ENCODE data around the gene CNPY4.
A peak's percentile ranks its signal among the peaks of the same experiment; 100 is the strongest.
"Not testable (repeated sequence)": the region's sequence is repeated elsewhere in the genome, so short reads cannot be mapped to it uniquely, and the experiment has no call there.

Gene CNPY4

DNA sequence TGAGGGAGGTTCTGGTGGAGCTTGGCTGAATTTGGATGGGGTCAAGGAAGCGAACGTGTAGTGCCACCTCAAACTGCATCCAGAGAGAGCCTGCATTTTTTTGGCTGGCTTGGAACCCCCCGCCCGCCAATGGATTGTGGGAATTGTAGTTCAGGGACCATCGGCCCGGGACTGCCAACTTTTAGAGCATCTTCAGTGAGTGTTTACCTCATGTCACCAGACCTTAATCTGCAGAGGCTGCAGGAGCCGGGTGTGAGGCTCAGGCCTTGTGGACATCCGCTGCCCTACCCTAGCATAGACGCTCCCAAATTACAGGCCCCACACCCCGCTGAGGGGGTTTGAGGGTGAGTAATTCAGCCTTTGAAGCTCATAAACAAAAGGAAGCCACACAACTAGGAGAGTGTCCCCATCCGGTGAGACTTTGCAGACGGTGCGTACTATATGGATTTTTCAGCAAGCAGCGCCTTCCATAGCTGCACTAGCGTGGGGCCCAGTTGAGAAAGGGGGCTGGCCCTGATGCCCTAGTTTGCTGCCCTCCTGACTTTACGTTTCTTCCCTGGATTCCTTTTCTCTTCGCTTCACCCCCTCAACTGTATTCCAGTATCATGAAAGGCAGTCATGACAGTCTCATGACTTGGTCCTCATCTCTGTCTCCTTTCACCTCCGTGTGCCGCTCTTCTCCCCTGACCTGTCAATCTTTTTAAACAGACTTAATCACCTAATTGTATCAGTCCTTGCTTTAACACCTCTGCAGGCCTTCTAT is 717 bp downstream of the CNPY4 start:
- DNase-seq, result peak; percentile 87

DNA sequence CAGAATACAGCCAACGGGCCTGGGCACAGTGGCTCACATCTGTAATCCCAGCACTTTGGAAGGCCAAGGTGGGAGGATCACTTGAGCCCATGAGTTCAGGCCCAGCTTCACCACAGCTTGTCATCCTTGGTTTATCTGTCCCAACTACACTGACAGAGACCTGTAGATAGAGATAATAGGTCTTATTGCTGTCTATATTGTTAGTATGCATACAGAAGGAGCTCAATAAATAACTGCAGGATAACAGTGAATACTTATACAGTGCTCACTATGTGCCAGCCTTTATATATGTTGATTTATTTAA is 1.3 kb downstream of the CNPY4 start:
- no peak for DNase-seq

DNA sequence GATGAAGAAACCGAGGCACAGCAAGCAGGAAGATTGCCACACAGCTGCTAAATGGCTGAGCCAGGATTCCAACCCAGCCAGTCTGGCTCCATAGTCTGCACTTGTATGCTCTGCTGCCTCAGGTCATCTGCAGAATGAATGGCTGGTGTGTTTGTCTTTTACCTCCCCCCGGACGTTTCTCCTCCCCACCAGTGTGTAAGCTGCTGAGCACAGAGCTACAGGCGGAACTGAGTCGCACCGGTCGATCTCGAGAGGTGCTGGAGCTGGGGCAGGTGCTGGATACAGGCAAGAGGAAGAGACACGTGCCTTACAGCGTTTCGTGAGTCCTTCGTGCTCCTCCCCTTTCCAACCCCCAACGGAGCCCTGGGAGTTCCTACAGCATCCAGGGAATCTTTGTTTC is 2.6 kb downstream of the CNPY4 start:
- no peak for DNase-seq

DNA sequence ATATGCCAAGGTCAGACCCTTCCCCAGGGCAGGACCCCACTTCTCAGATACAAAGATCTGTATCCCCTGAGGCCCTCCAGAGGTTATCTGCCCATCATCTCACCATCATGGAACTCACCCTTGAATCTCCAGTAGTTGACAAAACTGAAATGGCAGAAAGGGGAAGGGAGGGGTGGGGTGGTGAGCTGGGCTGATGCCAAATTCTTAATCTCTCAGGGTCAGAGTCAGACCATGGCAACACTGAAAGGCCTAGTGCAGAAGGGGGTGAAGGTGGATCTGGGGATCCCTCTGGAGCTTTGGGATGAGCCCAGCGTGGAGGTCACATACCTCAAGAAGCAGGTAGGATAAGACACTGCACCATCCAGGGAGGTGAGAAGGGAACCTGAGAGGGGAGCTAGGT is 3.1 kb downstream of the CNPY4 start:
- DNase-seq, result no peak

DNA sequence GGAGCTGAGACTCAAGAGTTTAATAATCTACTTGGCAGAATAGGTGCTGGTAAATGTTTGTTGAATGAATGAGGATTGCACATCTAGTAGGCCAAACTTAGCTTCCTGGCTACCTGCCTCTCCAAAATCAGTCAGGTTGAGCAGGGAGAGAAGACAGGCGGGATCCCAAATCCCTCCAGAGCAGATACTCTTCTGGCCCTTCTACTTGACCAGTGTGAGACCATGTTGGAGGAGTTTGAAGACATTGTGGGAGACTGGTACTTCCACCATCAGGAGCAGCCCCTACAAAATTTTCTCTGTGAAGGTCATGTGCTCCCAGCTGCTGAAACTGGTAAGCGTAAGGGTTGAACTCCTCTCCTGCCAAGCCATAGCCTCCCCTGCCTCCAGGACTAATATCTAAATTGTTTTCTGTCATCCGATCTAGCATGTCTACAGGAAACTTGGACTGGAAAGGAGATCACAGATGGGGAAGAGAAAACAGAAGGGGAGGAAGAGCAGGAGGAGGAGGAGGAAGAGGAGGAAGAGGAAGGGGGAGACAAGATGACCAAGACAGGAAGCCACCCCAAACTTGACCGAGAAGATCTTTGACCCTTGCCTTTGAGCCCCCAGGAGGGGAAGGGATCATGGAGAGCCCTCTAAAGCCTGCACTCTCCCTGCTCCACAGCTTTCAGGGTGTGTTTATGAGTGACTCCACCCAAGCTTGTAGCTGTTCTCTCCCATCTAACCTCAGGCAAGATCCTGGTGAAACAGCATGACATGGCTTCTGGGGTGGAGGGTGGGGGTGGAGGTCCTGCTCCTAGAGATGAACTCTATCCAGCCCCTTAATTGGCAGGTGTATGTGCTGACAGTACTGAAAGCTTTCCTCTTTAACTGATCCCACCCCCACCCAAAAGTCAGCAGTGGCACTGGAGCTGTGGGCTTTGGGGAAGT is 5.1 kb downstream of the CNPY4 start:
- DNase-seq, result no peak

DNA sequence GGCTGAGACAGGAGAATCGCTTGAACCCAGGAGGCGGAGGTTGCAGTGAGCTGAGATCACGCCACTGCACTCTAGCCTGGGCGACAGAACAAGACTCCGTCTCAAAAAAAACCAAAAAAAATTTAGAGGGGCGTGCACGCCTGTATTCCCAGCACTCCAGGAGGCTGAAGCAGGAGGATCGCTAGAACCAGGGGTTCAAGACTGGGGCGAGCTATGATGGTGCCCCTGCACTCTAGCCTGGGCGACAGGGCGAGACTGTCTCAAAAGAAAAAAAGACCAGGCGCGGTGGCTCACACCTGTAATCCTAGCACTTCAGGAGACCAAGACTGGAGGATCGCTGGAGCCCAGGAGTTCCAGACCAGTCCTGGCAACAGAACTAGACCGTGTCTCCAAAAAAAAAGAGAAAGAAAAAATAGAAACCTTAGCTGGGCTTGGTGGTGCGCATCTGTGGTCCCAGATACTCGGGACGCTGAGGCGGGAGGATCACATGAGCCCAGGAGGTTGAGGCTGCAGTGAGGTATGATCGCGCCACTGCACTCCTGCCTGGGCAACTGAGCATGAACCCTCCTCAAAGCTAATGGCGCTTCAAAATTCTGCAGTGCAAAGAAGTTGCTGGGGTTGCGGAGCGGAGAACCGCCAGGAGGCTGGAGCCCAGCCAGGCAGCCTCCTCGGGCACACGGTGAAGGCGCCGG is 7.0 kb downstream of the CNPY4 start:
- no peak for DNase-seq

DNA sequence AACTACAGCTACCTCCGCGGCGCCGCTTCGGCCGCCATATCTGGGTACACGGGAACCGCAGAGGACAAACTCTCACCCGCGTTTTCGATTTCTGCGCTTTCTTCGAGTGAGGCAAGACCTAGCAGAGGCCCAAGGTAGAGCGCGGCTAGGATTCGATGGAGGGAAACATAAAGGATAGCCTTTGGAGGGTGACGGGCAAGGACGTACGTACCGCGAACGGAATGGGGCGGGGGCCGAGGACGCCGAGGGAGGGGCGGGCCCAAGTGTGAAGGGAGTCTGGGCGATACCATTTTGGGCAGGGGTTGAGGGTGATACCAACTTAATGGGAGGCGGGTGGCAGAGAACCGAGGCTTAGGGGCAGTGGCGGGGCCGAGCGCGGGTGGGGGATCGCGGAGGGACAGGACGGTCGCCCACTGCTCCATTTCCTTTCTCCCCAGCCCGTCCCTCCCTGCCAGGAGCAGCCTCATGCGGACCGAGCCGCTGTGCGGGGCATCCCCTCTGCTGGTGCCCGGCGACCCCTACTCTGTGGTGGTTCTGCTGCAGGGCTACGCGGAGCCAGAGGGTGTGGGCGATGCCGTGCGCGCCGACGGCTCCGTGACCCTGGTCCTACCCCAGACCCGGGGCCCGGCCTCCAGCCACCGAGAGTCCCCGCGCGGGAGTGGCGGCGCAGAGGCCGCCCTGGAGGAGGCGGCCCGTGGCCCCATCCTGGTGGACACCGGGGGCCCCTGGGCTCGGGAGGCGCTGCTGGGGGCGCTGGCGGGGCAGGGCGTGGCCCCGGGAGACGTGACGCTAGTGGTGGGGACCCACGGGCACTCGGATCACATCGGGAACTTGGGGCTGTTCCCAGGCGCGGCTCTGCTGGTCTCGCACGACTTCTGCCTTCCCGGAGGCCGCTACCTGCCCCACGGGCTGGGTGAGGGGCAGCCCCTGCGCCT is 7.8 kb downstream of the CNPY4 start, which contains the start of gene MBLAC1:
TSS of gene MBLAC1 (plus strand) at position 37 of the 935 bp plus-strand sequence. CDS start at position 466, 429 bp downstream.
- DNase-seq, result peak; percentile 95

DNA sequence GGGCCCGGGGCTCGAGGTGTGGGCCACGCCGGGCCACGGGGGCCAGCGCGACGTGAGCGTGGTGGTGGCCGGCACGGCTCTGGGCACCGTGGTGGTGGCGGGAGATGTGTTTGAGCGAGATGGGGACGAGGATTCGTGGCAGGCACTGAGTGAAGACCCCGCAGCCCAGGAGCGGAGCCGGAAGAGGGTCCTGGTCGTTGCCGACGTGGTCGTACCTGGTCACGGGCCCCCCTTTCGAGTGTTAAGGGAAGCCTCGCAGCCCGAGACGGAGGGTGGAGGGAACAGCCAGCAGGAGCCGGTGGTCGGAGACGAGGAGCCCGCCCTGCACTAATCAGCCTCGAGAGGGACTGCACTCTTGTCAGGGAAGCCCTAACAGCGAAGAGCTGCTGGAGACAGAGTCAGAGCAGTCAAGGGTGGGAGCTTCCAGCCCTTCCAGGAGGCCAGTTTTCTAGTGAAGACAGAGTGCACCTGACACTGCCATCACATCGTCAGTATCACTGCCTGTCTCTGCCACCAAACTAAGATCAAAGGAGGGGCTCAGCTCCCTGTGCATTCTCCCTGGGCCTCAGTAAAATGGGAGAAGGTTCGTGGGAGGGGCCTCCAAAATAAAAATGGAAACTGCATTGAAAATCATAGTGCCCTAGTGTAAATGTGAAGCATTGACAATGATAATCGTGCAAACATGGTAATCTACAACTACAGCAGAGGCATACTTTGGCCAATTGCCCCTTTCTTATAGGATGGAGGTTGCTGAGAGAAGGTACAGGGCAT is 8.6 kb downstream of the CNPY4 start:
- DNase-seq, result peak; percentile 54

DNA sequence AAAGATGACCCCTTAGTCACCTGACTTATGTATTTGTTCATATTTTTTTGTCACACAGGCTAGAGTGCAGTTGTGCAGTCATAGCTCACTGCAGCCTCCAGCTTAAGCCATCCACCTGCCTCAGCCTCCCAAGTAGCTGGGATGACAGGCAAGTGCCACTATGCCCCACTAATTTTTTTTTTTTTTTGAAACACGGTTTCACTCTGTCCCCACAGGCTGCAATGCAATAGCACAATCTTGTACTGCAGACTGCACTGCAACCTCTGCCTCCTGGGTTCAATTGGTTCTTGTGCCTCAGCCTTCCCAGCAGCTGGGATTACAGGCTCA is 9.2 kb downstream of the CNPY4 start:
- DNase-seq, result no peak

DNA sequence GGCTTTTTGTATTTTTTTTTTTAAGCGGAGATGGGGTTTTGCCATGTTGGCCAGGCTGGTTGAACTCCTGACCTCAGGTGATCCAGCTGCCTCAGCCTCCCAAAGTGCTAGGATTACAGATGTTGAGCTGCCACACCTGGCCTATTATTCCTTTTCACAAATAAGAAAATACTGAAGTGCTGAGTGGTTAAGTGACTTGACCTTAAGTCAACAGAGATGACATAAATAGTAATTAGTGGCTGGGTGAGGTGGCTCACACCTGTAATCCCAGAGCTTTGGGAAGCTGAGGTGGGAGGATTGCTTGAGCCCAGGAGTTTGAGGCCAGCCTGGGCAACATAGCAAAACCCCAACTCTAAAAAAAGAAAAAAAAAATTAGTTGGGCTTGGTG is 10.8 kb downstream of the CNPY4 start:
- not testable (repeated sequence) for DNase-seq

DNA sequence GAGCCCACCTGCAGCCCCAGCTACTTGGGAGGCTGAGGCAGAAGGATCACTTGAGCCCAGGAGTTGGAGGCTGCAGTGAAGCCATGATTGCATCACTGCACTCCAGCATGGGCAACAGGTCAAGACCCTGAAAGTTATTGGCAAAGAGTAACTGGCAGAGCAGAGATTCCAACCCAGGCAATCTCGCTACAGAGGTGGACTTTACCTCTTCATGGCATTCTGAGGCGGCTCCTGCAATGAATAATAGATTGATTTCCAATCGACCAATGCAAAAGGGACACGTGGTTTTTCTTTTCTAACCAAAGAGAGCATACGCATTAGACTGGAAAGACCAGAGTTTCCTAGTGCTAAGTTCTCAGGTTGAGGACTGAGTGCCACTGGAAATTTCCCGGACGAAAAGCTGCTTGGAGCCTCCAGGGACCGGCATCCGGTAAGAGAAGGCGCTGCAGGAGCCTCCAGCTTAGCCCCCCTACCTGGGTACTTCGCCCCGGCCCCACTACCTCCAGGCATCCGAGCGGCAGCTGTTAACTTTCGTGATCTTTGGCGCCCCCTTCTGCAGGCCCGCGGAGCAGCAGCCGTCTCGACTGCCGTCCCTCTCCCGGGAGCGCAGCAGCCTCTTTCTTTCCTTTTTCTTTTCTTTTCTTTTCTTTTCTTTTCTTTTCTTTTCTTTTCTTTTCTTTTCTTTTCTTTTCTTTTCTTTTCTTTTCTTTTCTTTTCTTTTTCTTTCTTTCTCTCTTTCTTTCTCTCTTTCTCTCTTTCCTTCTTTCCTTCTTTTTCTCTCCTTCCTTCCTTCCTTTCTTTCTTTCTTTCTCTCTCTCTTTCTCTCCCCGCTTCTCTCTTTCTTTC is 11.4 kb downstream of the CNPY4 start:
- peak; percentile 88 for DNase-seq

DNA sequence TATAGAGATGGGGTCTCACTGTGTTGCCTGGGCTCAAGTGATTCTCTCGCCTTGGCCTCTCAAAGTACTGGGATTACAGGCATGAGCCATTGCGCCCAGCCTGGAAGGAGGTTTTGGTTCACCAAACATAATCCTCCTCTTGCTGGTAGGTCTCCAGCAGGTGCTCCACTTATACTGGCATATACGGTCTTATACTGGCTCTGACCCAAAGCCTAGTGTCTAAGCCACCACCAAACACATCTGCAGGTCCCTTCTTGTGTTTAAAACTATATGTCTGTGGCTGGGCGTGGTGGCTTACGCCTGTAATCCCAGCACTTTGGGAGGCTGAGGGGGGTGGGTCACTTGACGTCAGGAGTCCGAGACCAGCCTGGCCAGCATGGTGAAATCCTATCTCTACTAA is 12.7 kb downstream of the CNPY4 start:
- DNase-seq, result no peak

DNA sequence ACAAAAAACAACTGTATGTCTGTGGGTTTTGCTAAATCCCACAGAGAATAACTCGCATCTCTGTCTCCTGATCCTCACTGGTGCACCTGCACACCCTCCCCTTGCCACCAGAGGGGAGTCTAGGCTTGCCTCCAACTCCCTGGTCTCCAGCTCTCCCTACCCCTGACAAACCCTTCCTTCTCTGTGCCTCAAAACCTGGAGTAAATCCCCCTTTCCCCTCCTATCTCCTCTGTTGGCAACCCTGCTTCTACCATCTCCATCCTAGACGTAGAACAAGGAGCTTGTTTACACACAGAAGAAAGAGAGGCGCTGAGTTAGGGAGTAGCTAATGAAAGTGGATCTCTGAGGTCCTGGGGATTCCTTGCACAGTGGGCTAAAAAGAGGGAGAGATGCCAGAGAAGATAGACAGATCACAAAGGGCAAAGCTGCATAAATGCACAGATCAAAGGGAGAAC is 13.3 kb downstream of the CNPY4 start:
- DNase-seq, result no peak

DNA sequence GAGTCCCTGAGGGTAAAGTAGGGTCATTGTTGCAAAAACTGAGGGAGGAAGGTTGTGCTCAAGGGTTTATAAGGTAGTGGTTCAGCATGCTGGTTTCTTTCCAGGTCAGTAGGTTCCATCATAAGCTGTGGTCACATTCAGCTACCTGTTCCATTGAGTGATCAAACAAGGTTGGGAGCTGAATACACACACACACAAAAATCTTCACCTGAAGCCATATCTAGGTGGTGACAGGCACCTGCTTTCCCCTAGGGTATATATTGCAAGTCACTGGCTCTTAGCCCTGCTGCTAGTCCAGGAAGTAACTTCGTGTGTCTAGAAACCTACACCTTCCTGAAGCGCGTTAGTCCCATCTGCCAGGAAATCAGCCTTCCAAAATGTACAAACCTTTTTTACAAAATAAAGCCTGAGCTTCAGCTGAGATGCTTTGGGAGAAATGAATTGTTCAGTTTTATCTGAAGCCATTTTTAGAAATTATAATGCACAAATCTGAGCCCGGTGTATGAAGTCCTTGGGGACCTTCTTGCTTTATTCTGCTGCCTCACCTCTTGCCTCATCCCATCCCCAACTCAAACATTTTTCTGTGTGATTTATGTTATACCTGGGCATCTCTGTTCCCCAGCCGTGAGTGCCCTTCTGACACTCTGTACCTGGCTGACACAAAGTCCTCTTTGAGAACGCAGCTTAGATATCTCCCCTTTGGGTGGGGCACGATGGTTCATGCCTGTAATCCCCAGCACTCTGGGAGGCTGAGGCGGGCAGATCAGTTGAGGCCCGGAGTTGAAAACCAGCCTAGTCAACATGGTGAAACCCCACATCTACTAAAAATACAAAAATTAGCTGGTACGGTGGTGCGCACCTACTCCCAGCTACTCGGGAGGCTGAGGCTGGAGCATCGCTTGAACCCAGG is 18.7 kb downstream of the CNPY4 start:
- no peak for DNase-seq

DNA sequence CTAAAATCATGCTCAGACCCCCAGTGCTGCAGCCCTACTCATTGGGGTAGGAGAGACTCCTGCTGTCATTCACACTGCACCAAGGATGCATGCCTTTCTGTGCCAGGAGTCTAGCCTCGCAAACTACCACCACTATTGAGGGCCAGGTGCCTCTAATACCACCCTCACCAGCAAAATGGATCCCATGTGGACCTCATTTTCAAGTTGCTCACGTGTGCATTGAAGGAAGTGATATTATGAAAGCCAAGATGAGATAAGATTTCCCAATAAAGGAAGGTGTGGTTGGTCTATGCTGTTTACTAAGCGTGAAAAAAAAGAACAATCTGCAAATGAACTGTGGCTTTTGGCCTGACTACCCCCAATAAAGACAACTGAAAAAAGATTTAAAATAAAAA is 22.1 kb downstream of the CNPY4 start:
- DNase-seq, result no peak

DNA sequence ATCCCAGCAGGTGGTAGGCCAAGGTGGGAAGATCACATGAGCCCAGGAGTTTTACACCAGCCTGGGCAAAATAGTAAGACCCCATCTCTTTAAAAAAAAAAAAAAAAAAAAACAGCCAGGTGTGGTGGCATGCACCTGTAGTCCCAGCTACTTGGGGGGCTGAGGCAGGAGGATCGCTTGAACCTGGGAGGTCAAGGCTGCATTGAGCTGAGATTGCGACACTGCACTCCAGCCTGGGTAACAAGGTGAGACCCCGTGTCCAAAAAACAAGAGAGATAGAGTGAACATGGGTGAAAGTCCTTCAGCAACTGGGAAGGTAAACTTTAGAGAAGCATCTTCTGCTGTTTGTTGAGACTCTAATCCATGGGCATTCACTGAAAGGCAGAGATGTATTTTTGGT is 23.0 kb downstream of the CNPY4 start:
- no peak for DNase-seq

DNA sequence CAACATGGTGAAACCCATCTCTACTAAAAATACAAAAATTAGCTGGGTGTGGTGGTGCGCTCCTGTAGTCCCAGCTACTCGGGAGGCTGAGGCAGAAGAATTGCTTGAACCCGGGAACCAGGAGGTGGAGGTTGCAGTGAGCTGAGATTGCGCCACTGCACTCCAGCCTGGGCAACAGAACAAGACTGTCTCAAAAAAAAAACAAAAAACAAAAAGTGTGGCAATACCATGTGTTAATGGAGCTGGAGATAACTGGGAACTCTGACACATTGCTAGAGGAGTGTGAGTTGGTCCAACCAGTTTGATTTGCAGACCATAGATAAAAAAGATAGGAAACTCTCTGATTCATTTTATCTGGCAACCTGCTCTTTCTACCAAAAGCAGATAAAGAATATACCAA is 26.9 kb downstream of the CNPY4 start:
- DNase-seq, result not testable (repeated sequence)

DNA sequence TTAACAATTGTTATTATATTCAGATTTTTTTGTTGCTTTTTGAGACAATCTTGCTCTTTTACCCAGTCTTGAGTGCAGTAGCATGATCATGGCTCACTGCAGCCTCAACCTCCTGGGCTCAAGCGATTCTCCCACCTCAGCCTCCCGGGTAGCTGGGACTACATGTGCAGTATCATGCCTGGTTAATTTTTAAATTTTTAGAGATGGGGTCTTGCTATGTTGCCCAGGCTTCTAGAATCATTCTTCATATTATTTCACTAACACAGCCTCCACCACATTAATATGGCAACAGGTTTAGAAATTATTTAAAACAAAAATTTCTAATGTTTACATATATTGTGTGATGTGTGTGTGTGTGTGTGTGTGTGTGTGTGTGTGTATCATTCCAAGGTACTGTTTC is 27.8 kb downstream of the CNPY4 start:
- DNase-seq, result no peak

DNA sequence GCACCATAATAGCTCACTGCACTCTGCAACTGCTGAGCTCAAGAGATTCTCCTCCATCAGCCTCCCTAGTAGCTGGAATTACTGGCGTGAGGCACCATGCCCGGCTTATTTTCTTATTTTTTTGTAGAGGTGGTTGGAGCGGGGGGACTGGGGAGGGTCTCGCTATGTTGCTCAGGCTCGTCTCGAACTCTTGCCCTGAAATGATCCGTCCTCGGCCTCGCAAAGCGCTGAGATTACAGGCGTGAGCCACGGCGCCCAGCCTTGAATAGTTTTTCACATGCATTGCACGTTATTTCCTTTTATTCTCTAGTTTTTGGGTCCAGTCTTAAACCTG is 28.8 kb downstream of the CNPY4 start:
- DNase-seq, result no peak
